GM19099 (cell line): Measurements from ENCODE around the gene ASCL1.

Experiments
- POLR2A ChIP-seq: IDR thresholded peaks from 3 replicates; pipeline ENCODE4 v1.6.1; 2011; ENCODE audit warnings: low read depth; ENCODE audit not compliant: insufficient read length; ENCODE audit errors: extremely low read depth

The ASCL1 gene

GRCh38 chr12:102961466-102961855 lies 4.0 kb downstream of the ASCL1 start:
- no peak for TF ChIP-seq POLR2A

- no peak for TF ChIP-seq POLR2A
These were observed 5.1 kb downstream of the ASCL1 start for GRCh38 chr12:102962532-102962931.

- TF ChIP-seq POLR2A: no peak
These were observed 5.5 kb downstream of the ASCL1 start for GRCh38 chr12:102962986-102963385.

- TF ChIP-seq POLR2A: no peak
These were observed 6.3 kb downstream of the ASCL1 start for GRCh38 chr12:102963796-102964195.

GRCh38 chr12:102964872-102965271 lies 7.4 kb downstream of the ASCL1 start:
- TF ChIP-seq POLR2A: no peak

GRCh38 chr12:102965281-102966155 lies 8.0 kb downstream of the ASCL1 start:
- no peak for TF ChIP-seq POLR2A

- TF ChIP-seq POLR2A: no peak
These were observed 8.9 kb downstream of the ASCL1 start for GRCh38 chr12:102966200-102966863.

GRCh38 chr12:102970780-102971179 lies 13.3 kb downstream of the ASCL1 start:
- TF ChIP-seq POLR2A: no peak

GRCh38 chr12:102971227-102971626 lies 13.8 kb downstream of the ASCL1 start:
- TF ChIP-seq POLR2A: no peak

- TF ChIP-seq POLR2A: no peak
These were observed 16.1 kb downstream of the ASCL1 start for GRCh38 chr12:102973583-102973982.

GRCh38 chr12:102976609-102977280 lies 19.3 kb downstream of the ASCL1 start:
- no peak for TF ChIP-seq POLR2A

- TF ChIP-seq POLR2A: no peak
These were observed 20.7 kb downstream of the ASCL1 start for GRCh38 chr12:102977945-102978706.

- TF ChIP-seq POLR2A: no peak
These were observed 22.9 kb downstream of the ASCL1 start for GRCh38 chr12:102980350-102980749.

GRCh38 chr12:102990419-102990818 lies 32.9 kb downstream of the ASCL1 start:
- no peak for TF ChIP-seq POLR2A

- TF ChIP-seq POLR2A: no peak
These were observed 34.8 kb downstream of the ASCL1 start for GRCh38 chr12:102992297-102992696.
